Measurements from ENCODE around the gene LOXL1.

- no peak for TF ChIP-seq CTCF (IDR thresholded peaks at IDR 0.05)
- no peak for TF ChIP-seq POLR2A (IDR thresholded peaks at IDR 0.05)
- no peak for TF ChIP-seq POLR2AphosphoS5 (IDR thresholded peaks at IDR 0.05; ENCODE audit: insufficient read depth in 1 of 2, low read depth in 1 of 2)
Observed at GRCh38 chr15:73923488-73924164, 2.6 kb upstream of the LOXL1 start.

Measured in vagina (tissue), 2 donors.